ENCODE data around the gene ADAT3. TPM values are rescaled to one million over a fixed set of nuclear protein-coding genes. Genes with fewer than 3 reads are reported as not detected.

The ADAT3 gene
- total and polyA plus RNA-seq, 2 of the 4 experiments (the other 2 are of a cell fraction), result 0.36 to 2.8 TPM

- TF ChIP-seq RCOR1 (IDR thresholded peaks at IDR 0.05; ENCODE audit: insufficient replicate concordance, low read length), result no peak
These were observed 50.2 kb downstream of the ADAT3 start (continued) for GRCh38 chr19:1955171-1956121.

- dilution Hi-C loops (cut with HindIII; ENCODE audit: low sequenced_read_pairs, unreplicated experiment), result no loop called here
- TF ChIP-seq POLR2A (IDR thresholded peaks at IDR 0.05; ENCODE audit: low read depth, low read length) (no peak), CHD1 (IDR thresholded peaks at IDR 0.05; ENCODE audit: low read depth, low read length) (no peak), MAZ (IDR thresholded peaks at IDR 0.05; ENCODE audit: borderline replicate concordance, low read depth, low read length) (no peak), MXI1 (IDR thresholded peaks at IDR 0.05; ENCODE audit: borderline replicate concordance, low read depth, low read length) (no peak), ELK1 (IDR thresholded peaks at IDR 0.05; ENCODE audit: borderline replicate concordance, low read depth, low read length) (no peak), RCOR1 (IDR thresholded peaks at IDR 0.05; ENCODE audit: insufficient replicate concordance, low read length) (no peak), CEBPB (IDR thresholded peaks at IDR 0.05; ENCODE audit: low read depth, low read length) (no peak), RAD21 (IDR thresholded peaks at IDR 0.05; ENCODE audit: low read length) (no peak), SMC3 (IDR thresholded peaks at IDR 0.05; ENCODE audit: low read depth, low read length) (no peak), CTCF (conservative IDR thresholded peaks at IDR 0.05; ENCODE audit: low read depth, low read length) (no peak), RFX5 (IDR thresholded peaks at IDR 0.05; ENCODE audit: low read depth, low read length) (no peak), BHLHE40 (IDR thresholded peaks at IDR 0.05; ENCODE audit: low read depth, low read length) (no peak), NFE2L2 (IDR thresholded peaks at IDR 0.05; ENCODE audit: low read depth, low read length) (no peak), MAFK (IDR thresholded peaks at IDR 0.05; ENCODE audit: low read depth, low read length) (no peak)
These were observed 50.9 kb downstream of the ADAT3 start for GRCh38 chr19:1956122-1956494.

More at GRCh38 chr19:1956122-1956494, 50.9 kb downstream of the ADAT3 start:
- no peak for ATAC-seq (ENCODE audit: low read depth)
- no peak overlapping the region for H4K8ac ChIP-seq (ENCODE audit: low read depth in 2 of 2, low read length in 2 of 2)
- H3K9me1 ChIP-seq (ENCODE audit: insufficient read depth, low read length), result peaks cover 5% of the 10 kb centered on the region; the same call in 1 of the 2 replicates
- peaks cover 10 to 71% of the 10 kb centered on the region in 2 experiments; a peak in 3 of 4 replicates for H3K79me1 ChIP-seq (ENCODE audit: low read depth in 1 of 2, low read length in 2 of 2)
- no peak overlapping the region for H2BK15ac ChIP-seq (ENCODE audit: low read depth, low read length)
- peaks cover 12% of the 10 kb centered on the region; the same call in 1 of the 2 replicates for H3K36me3 ChIP-seq (ENCODE audit: control insufficient read depth, insufficient read depth, low read length)
- H3K27me3 ChIP-seq (ENCODE audit: control insufficient read depth, insufficient read depth, low read length), result no peaks in the 10 kb centered on the region
- H2AFZ ChIP-seq (replicated peaks; ENCODE audit: low read length, poor library complexity), result no peak overlapping the region
- H2BK20ac ChIP-seq (ENCODE audit: low read depth, low read length), result no peak overlapping the region
- no peak overlapping the region for H2AK9ac ChIP-seq (replicated peaks; ENCODE audit: low read depth, low read length, poor library complexity)
- H3K23ac ChIP-seq (ENCODE audit: low read depth, low read length), result no peak overlapping the region
- no peak overlapping the region for H4K91ac ChIP-seq (ENCODE audit: insufficient read depth, low read depth, low read length)
- no peak overlapping the region for H3K18ac ChIP-seq (ENCODE audit: low read depth, low read length)
- no peaks in the 10 kb centered on the region for H3K4me1 ChIP-seq (ENCODE audit: control insufficient read depth, insufficient read depth, low read length)
- no peak for DNase-seq
- ChIA-PET CTCF (no interaction called here), POLR2A (ENCODE audit: unreplicated experiment) (no interaction called here)
- H4K20me1 ChIP-seq (ENCODE audit: insufficient read depth, low read length), result peaks cover 87% of the 10 kb centered on the region
- no peak overlapping the region for H2BK5ac ChIP-seq (ENCODE audit: low read depth, low read length, poor library complexity, severe bottlenecking)
- H3K4me2 ChIP-seq (ENCODE audit: low read depth, low read length), result no peak overlapping the region
- H3K4me3 ChIP-seq (ENCODE audit: insufficient read depth, low read depth, low read length), result no peak overlapping the region
- intact Hi-C loops (cut with micrococcal nuclease) (no loop called here), in situ Hi-C loops (cut with MboI; ENCODE audit: low sequenced_read_pairs) (no loop called here)
- WGBS, 2 experiments (ENCODE audit: extremely low coverage in 2 of 2, insufficient read length in 1 of 2), result 96% methylated on average over 12 of the region's 12 CpGs; no CpG with 5 or more reads in 1 of the 2 experiments
- no peak overlapping the region for H2AK5ac ChIP-seq (ENCODE audit: low read depth, low read length)
- no peak overlapping the region for H3K56ac ChIP-seq (ENCODE audit: extremely low read depth, insufficient read depth, low read length)
- H3K9ac ChIP-seq (ENCODE audit: low read depth, low read length), result no peak overlapping the region
- no peak overlapping the region for H3K14ac ChIP-seq (replicated peaks; ENCODE audit: low read depth, low read length)
- H3K27ac ChIP-seq (ENCODE audit: insufficient read depth, low read length), result no peak overlapping the region
- no peak overlapping the region for H3K4ac ChIP-seq (ENCODE audit: low read depth, low read length)
- H4K5ac ChIP-seq (ENCODE audit: low read depth, low read length), result no peak overlapping the region
- H2BK120ac ChIP-seq (ENCODE audit: low read depth, low read length), result no peak overlapping the region
- no peaks in the 10 kb centered on the region for H3K9me3 ChIP-seq (ENCODE audit: control insufficient read depth, insufficient read depth, low read length)
- BruUV-seq (replicated peaks), result no TSS peak

All from IMR-90 (cell line).